Measurements from ENCODE around the gene KLHL7.

- no peak for TF ChIP-seq ZNF70 (CRISPR knock-in tag; IDR thresholded peaks at IDR 0.05)
- no peak for TF ChIP-seq GLIS3 (CRISPR knock-in tag; IDR thresholded peaks at IDR 0.05)
- no peak for TF ChIP-seq ZC3H10 (CRISPR knock-in tag; IDR thresholded peaks at IDR 0.05)
- no peak for TF ChIP-seq PATZ1 (CRISPR knock-in tag; IDR thresholded peaks at IDR 0.05; ENCODE audit: borderline replicate concordance)
- TF ChIP-seq ZFP3 (CRISPR knock-in tag; IDR thresholded peaks at IDR 0.05): no peak
- TF ChIP-seq CSDC2 (CRISPR knock-in tag; IDR thresholded peaks at IDR 0.05): no peak
- TF ChIP-seq ESRRG (CRISPR knock-in tag; IDR thresholded peaks at IDR 0.05): no peak
- TF ChIP-seq ZFP30 (CRISPR knock-in tag; IDR thresholded peaks at IDR 0.05): no peak
These were observed 53.0 kb downstream of the KLHL7 start for GRCh38 chr7:23158546-23158945.

Data from SK-N-SH treated with all-trans-retinoic acid at 6 μM for 48 hours (cell line).